ENCODE measurements around the gene PTDSS2. TPM values are rescaled to one million over a fixed set of nuclear protein-coding genes. Genes with fewer than 3 reads are reported as not detected.
A peak's percentile ranks its signal among the peaks of the same experiment; 100 is the strongest.

PTDSS2 gene
- total RNA-seq, 1 donor from 2014 or later = 26.3 TPM

DNA sequence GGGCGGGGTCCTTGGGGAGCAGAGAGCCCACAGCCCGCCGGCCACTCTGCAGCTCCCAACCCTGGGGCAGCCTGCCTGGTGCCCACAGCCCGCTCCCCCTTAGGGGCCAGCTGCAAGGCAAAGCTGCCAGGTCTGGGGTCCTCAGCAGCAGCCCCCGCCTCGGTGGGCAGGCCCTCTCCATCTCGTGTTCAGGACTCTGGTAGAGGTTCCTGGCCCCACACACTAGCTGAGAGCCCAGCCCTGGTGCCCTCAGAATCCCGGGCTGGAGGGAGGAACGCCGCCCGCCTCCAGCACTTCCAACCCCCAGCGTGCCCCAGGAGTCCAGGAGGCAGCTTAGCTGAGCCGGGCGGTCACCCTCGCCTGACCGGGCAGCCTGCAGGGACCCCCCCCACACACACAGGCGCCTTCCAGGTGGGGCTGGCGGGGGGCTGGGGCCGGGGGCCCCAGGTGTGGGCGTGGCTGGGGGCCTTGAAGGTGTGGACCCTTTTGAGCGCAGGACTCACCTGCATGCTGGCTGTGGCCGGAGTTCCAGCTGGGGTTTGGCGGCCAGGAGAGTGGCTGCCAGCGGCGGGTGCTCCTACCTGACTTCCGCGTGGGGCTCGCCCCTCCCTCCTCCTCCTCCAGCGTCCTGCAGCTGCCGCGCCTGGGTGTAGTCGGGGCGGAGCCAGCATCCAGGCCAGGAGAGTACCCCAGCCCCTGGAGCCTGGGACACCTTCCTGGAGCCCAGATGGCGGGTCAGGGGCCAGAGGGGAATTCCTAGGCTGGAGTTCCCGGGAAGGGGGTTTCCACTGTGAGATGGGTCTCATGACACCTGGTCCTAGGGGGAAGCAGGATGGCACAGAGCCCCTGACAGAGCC is 8.4 kb upstream of the PTDSS2 start, which contains the start of gene ANO9:
Gene ANO9 (minus strand): TSS at position 594 of the 857 bp plus-strand sequence. CDS start 85 bp downstream, at position 509.
- no peak for FAIRE-seq
- TF ChIP-seq, protein P1, sequence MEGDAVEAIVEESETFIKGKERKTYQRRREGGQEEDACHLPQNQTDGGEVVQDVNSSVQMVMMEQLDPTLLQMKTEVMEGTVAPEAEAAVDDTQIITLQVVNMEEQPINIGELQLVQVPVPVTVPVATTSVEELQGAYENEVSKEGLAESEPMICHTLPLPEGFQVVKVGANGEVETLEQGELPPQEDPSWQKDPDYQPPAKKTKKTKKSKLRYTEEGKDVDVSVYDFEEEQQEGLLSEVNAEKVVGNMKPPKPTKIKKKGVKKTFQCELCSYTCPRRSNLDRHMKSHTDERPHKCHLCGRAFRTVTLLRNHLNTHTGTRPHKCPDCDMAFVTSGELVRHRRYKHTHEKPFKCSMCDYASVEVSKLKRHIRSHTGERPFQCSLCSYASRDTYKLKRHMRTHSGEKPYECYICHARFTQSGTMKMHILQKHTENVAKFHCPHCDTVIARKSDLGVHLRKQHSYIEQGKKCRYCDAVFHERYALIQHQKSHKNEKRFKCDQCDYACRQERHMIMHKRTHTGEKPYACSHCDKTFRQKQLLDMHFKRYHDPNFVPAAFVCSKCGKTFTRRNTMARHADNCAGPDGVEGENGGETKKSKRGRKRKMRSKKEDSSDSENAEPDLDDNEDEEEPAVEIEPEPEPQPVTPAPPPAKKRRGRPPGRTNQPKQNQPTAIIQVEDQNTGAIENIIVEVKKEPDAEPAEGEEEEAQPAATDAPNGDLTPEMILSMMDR (IDR thresholded peaks at IDR 0.05; ENCODE audit: insufficient read depth, low read length, severe bottlenecking) = no peak
- DNase-seq (ENCODE audit: low read depth) = peak; percentile 34

DNA sequence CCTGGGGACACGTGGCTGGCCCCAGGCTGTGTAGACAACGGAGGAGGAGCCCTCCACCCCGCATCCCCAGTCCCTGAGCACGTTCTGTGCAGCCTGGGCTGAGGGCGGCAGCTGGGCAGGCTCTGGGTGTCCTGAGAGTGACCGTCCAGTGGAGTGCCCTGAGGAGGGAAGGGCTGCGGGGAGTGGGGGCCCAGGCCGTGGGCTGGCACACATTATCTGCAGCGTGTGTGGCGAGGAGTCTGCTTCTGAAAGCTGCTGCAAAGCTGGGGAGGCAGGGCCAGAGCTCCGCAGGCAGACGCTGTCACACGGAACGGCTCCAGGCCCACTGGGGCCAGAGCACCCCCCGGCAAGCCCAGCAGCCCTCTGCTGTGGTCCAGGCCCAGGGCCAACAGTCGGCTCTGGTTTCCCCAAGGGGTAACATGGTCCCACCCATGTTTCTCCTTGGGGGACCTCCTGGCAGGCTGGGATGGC is 7.4 kb upstream of the PTDSS2 start:
- FAIRE-seq (no peak), DNase-seq (ENCODE audit: low read depth) (no peak)
- no peak overlapping the region for H3K4me3 ChIP-seq (ENCODE audit: low read depth, low read length)
- no peaks in the 10 kb centered on the region for H3K27me3 ChIP-seq (ENCODE audit: control insufficient read depth, insufficient read depth, low read length)
- TF ChIP-seq, protein P1 (IDR thresholded peaks at IDR 0.05; ENCODE audit: insufficient read depth, low read length, severe bottlenecking) = no peak
- H3K36me3 ChIP-seq (ENCODE audit: control insufficient read depth, insufficient read depth, low read length) = no peaks in the 10 kb centered on the region

More for the DNA sequence above, 8.4 kb upstream of the PTDSS2 start, which contains the start of gene ANO9:
- H3K36me3 ChIP-seq (ENCODE audit: control insufficient read depth, insufficient read depth, low read length) = no peaks in the 10 kb centered on the region
- no peaks in the 10 kb centered on the region for H3K27me3 ChIP-seq (ENCODE audit: control insufficient read depth, insufficient read depth, low read length)
- peak within 1 kb of the TSS; percentile 60 for H3K4me3 ChIP-seq (ENCODE audit: low read depth, low read length)

DNA sequence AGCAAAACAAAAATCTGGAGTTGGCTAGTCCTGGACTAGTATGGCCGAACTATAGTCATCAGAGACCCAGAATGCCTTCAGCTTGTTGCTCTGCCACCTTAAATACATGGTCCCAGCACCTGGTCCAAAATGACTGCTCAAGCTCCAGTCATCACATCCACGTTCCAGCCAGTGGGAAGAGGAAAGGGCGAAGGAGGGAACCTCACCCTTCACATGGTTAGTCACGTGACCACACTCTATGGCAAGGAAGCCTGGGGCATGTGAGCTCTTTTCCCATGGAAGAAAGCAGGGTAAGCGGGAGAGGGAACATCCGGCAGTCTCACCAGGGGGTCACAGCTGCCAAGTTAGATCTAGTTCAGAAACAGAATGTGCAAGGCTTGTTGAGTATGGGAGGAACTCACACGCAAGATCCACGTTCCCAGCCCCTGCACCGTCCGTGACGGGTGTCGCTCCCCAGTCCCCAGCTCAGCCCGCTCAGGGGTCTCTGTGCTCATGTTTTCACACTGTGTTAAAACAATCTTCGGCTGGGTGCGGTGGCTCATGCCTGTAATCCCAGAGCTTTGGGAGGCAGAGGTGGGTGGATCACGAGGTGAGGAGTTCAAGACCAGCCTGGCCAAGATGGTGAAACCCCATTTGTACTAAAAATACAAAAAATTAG is 6.4 kb upstream of the PTDSS2 start:
- H3K36me3 ChIP-seq (ENCODE audit: control insufficient read depth, insufficient read depth, low read length) = no peaks in the 10 kb centered on the region
- H3K27me3 ChIP-seq (ENCODE audit: control insufficient read depth, insufficient read depth, low read length) = no peaks in the 10 kb centered on the region
- TF ChIP-seq, protein P1 (IDR thresholded peaks at IDR 0.05; ENCODE audit: insufficient read depth, low read length, severe bottlenecking) = no peak
- FAIRE-seq = peak; percentile 7
- H3K4me3 ChIP-seq (ENCODE audit: low read depth, low read length) = no peak overlapping the region
- DNase-seq (ENCODE audit: low read depth) = no peak

DNA sequence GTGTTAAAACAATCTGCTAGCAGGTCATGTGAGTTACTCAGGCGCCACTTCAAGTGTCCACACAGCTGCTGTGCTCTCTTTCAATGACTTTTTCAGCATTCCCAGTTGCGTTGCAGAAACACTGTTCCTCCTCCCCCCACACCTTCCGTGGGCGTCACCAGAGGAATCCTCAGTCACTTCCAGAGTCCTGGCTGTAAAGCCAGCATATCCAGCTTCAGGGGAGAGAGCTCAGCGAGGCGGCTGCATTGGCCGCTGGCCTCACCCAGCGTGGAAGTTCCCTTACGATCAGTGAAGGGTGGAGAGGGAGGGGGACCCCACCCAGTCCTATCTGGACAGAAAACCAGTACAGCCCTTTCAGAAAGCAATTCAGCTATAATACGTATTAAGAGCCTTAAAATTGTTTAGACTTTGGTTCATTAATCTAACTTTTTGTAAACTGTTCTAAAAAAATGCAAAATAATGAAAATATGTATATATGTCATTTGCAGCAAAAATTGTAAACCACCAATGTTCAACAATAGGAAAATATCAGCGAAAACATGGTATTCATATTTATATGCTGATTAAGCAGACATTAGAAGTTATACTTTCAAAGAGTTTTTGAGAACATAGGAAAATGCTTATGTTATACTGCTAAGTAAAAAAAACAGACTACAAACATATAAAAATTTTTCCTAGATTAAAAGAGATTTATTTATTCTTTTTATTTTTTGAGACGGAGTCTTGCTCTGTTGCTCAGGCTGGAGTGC is 5.5 kb upstream of the PTDSS2 start:
- Histone ChIP-seq H3K27me3 (ENCODE audit: control insufficient read depth, insufficient read depth, low read length) (no peaks in the 10 kb centered on the region), H3K4me3 (ENCODE audit: low read depth, low read length) (no peak overlapping the region), H3K36me3 (ENCODE audit: control insufficient read depth, insufficient read depth, low read length) (no peaks in the 10 kb centered on the region)
- no peak for FAIRE-seq
- DNase-seq (ENCODE audit: low read depth) = peak; percentile 33
- TF ChIP-seq, protein P1 (IDR thresholded peaks at IDR 0.05; ENCODE audit: insufficient read depth, low read length, severe bottlenecking) = no peak

DNA sequence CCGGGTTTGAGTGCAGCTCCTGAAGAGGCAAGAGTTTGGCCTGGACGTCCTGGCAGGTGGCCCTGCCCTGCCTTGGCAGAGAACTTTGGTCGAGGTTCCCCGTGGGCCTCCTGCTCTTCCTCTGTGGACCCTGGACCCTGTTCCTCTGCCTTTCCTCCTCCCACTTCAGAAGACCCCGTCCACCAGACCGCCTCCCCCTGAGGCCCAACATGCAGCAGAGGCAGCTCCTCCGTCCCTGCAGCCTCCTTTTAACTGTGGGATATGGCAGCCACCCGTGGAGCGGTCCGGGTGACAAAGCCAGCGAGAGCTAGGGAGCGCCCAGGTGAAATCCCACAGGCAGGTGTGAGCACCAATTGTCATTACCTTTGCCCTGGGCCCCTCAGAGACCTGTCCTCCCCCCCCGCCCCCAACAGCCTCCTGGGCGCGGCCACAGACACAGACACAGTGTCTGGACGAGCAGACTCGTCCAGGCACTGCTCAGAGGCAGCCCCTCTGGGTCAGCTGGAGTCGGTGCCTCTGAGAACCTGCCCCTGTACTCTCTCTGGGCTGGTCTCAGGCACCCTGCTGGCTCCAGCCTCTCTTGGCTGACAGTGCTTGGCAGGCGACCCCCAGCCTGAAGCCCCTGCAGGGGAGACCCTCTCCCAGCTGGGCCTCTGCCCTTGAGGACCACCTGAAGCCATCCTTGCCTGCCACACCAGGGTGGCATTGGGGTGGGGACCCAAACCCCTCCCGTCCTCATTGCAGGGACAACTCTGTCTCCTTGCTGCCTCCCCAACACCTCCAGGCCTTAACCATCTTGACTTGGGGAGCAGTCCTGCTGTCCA is 4.1 kb upstream of the PTDSS2 start:
- FAIRE-seq (no peak), DNase-seq (ENCODE audit: low read depth) (no peak)
- TF ChIP-seq, protein P1 (IDR thresholded peaks at IDR 0.05; ENCODE audit: insufficient read depth, low read length, severe bottlenecking) = no peak
- no peaks in the 10 kb centered on the region for H3K27me3 ChIP-seq (ENCODE audit: control insufficient read depth, insufficient read depth, low read length)
- no peaks in the 10 kb centered on the region for H3K36me3 ChIP-seq (ENCODE audit: control insufficient read depth, insufficient read depth, low read length)
- no peak overlapping the region for H3K4me3 ChIP-seq (ENCODE audit: low read depth, low read length)

Data from bronchial epithelial cell (primary cell).